ENCODE results near the gene NECTIN1. TPM values are rescaled to one million over a fixed set of nuclear protein-coding genes. Genes with fewer than 3 reads are reported as not detected.

The NECTIN1 gene
- total and polyA plus RNA-seq, 2 donors (not counting 3 experiments of a cell fraction or from before 2014, with no cell fraction given): 10.8 to 23.6 TPM

DNA sequence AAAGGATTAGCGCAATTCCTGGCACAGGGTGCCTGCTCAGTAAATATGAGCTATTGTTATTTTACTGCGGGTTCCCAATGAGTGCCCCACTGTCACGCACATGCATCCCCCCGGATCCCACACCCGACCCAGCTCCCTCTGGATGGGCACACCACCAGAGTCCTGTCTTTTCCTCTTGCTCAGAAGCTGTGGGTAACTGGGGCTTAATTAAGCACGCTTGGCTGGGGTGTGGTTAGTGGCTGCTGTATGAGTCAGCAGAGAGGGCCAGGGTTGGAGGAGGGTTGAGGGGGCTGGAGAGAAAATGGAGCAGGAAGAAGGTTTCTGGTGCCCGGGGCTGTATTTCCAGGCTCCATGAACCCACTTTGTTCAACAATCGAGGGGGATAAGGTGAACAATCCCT, 30.3 kb upstream of the NECTIN1 start:
- Histone ChIP-seq H4K20me1 (replicated peaks; ENCODE audit: control insufficient read depth, extremely low read depth, insufficient read depth, low read length) (no peaks in the 10 kb centered on the region), H3K27ac (ENCODE audit: insufficient read depth, low read depth, low read length) (no peak overlapping the region), H3K27me3 (ENCODE audit: control insufficient read depth in 2 of 2, insufficient read depth in 2 of 2, low read length in 2 of 2) (peaks cover 0 to 12% of the 10 kb centered on the region in 2 experiments), H3K36me3 (ENCODE audit: control insufficient read depth in 2 of 2, extremely low read depth in 1 of 2, insufficient read depth in 2 of 2, low read length in 2 of 2) (no peaks in the 10 kb centered on the region), H3K4me3 (replicated peaks in 1 of 3; ENCODE audit: insufficient read depth in 1 of 3, low read depth in 1 of 3, low read length in 3 of 3) (no peak overlapping the region), H3K4me2 (ENCODE audit: insufficient read depth, low read length) (no peak overlapping the region), H3K9me1 (replicated peaks; ENCODE audit: control insufficient read depth, extremely low read depth, insufficient read depth, low read length) (no peaks in the 10 kb centered on the region), H2AFZ (ENCODE audit: low read depth, low read length) (no peak overlapping the region), H3K9ac (replicated peaks; ENCODE audit: extremely low read depth, insufficient read depth, low read length) (no peak overlapping the region), H3K79me2 (ENCODE audit: control insufficient read depth, insufficient read depth, low read length) (no peaks in the 10 kb centered on the region), H3K4me1 (ENCODE audit: control insufficient read depth, extremely low read depth, insufficient read depth, low read length) (no peaks in the 10 kb centered on the region), H3K9me3 (replicated peaks; ENCODE audit: control insufficient read depth, insufficient read depth, low read length) (no peaks in the 10 kb centered on the region)
- ChIA-PET CTCF (no interaction called here), POLR2A (no interaction called here)
- TF ChIP-seq POLR2A (IDR thresholded peaks at IDR 0.05; ENCODE audit: low read depth, low read length) (no peak), POLR2AphosphoS5 (IDR thresholded peaks at IDR 0.05; ENCODE audit: insufficient read depth, low read depth, low read length) (no peak), MYC (IDR thresholded peaks at IDR 0.05; ENCODE audit: low read depth, low read length) (no peak), EZH2 (IDR thresholded peaks at IDR 0.05; ENCODE audit: borderline replicate concordance, low read depth, low read length, severe bottlenecking) (no peak), FOS (IDR thresholded peaks at IDR 0.05; ENCODE audit: borderline replicate concordance, insufficient read depth, low read length) (no peak), GATA2 (IDR thresholded peaks at IDR 0.05; ENCODE audit: insufficient read depth, insufficient read length, low read depth, low read length) (no peak), JUN (IDR thresholded peaks at IDR 0.05; ENCODE audit: borderline replicate concordance, insufficient read depth, insufficient read length, low read depth) (no peak)
- TF ChIP-seq, protein P1, sequence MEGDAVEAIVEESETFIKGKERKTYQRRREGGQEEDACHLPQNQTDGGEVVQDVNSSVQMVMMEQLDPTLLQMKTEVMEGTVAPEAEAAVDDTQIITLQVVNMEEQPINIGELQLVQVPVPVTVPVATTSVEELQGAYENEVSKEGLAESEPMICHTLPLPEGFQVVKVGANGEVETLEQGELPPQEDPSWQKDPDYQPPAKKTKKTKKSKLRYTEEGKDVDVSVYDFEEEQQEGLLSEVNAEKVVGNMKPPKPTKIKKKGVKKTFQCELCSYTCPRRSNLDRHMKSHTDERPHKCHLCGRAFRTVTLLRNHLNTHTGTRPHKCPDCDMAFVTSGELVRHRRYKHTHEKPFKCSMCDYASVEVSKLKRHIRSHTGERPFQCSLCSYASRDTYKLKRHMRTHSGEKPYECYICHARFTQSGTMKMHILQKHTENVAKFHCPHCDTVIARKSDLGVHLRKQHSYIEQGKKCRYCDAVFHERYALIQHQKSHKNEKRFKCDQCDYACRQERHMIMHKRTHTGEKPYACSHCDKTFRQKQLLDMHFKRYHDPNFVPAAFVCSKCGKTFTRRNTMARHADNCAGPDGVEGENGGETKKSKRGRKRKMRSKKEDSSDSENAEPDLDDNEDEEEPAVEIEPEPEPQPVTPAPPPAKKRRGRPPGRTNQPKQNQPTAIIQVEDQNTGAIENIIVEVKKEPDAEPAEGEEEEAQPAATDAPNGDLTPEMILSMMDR (IDR thresholded peaks at IDR 0.05; ENCODE audit: extremely low read depth in 1 of 2, insufficient read depth in 1 of 2, low read depth in 1 of 2, low read length in 2 of 2): no peak
- TF ChIP-seq, protein P2, sequence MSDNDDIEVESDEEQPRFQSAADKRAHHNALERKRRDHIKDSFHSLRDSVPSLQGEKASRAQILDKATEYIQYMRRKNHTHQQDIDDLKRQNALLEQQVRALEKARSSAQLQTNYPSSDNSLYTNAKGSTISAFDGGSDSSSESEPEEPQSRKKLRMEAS (IDR thresholded peaks at IDR 0.05; ENCODE audit: insufficient read depth, insufficient read length): no peak
- FAIRE-seq: no peak
- dilution Hi-C loops (cut with MboI; ENCODE audit: extremely low pct_ligation_motif_present, low sequenced_read_pairs) (no loop called here), intact Hi-C loops (cut with micrococcal nuclease) (no loop called here)
- no peak for DNase-seq (ENCODE audit: low read depth, low spot score)
- BruUV-seq (replicated peaks): no TSS peak

Measured in endothelial cell of umbilical vein (primary cell).